ENCODE results near the gene TNFSF13. TPM values are rescaled to one million over a fixed set of nuclear protein-coding genes. Genes with fewer than 3 reads are reported as not detected.

Gene TNFSF13
- total RNA-seq, 1 donor from 2014 or later = 15.3 TPM

GRCh38 chr17:7561028-7561575 lies 2.6 kb downstream of the TNFSF13 start:
- Mint-ChIP-seq H3K27me3 (no peaks in the 10 kb centered on the region), H3K27ac (peak overlapping the region; percentile 96), H3K4me1 (peaks cover 60% of the 10 kb centered on the region), H3K4me3 (peak overlapping the region; percentile 92), H3K9me3 (no peaks in the 10 kb centered on the region), H3K36me3 (ENCODE audit: low read depth) (peaks cover 43% of the 10 kb centered on the region)
- no peak for TF ChIP-seq CTCF (IDR thresholded peaks at IDR 0.05)
- ChIA-PET CTCF (interaction anchor here (0.6 to 6.1 kb wide), 32 partner anchors 9 to 515 kb away, joined by 3 to 364 read pairs (median 7); partner anchors contain the start of genes ACAP1, FXR2, MPDU1 and PLSCR3), POLR2A (interaction anchor here (0.5 to 7.9 kb wide), 26 partner anchors 9 to 310 kb away, joined by 3 to 98 read pairs (median 8); partner anchors contain the start of genes ACAP1, CD68, CTDNEP1 and MPDU1)
- DNase-seq (peak; percentile 76), ATAC-seq (ENCODE audit: low read depth) (peak; percentile 68)
- intact Hi-C loops (cut with micrococcal nuclease) = loop anchor here (1.0 kb wide), 13 partner anchors 9 to 281 kb away; partner anchors contain the start of genes FXR2, KCTD11, MPDU1 and POLR2A

DNA sequence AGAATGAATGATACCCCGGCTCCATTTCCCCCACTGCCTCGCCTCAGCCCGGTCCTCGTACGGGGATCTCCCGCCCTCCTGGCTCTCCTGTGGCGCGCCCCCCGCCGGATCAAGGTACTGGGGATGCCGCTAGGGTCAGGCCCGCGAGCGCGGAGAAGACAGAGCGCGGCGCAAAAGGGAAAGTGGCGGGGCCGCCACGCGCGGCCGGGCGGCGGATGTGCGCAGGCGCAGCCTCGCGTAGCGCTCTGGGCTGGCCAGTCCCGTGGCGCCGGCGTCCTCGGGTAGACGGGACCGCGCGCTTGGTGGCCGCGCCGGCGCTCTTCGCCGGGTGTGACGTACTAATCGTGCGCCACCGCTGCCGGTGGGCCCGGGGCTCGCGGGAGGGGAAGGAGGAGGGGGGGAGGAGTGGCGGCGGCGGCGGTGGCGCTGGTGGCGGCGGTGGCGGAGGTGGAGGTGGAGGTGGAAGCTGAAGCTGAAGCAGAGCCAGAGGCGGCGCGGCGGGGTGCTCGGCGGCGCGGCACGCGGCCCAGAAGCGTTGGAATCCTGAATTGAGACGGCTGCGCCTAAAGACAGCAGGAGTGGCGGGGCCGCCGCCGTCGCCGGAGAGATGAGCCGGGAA lies 3.1 kb downstream of the TNFSF13 start, which contains the start of gene SENP3:
Gene SENP3 (plus strand): TSS at position 331 of the 619 bp plus-strand sequence. CDS start 1,158 bp downstream, outside the sequence.
- Mint-ChIP-seq H3K27me3 (no peaks in the 10 kb centered on the region), H3K4me3 (peak within 1 kb of the TSS; percentile 92), H3K4me1 (peaks cover 54% of the 10 kb centered on the region), H3K27ac (peak within 1 kb of the TSS; percentile 96), H3K36me3 (ENCODE audit: low read depth) (peaks cover 47% of the 10 kb centered on the region), H3K9me3 (no peaks in the 10 kb centered on the region)
- intact Hi-C loops (cut with micrococcal nuclease) = loop anchor here (1.0 kb wide), 13 partner anchors 9 to 281 kb away; partner anchors contain the start of genes FXR2, KCTD11, MPDU1 and POLR2A
- ChIA-PET POLR2A (interaction anchor here (0.8 to 7.9 kb wide), 22 partner anchors 10 to 310 kb away, joined by 3 to 98 read pairs (median 12); partner anchors contain the start of genes ACAP1, CD68, CTDNEP1 and MPDU1), CTCF (interaction anchor here (0.8 to 6.1 kb wide), 25 partner anchors 9 to 516 kb away, joined by 3 to 364 read pairs (median 8); partner anchors contain the start of genes ACAP1, FXR2, MPDU1 and SOX15)
- DNase-seq = peak; percentile 92
- TF ChIP-seq CTCF (IDR thresholded peaks at IDR 0.05) = no peak
- ATAC-seq (ENCODE audit: low read depth) = peak; percentile 69

GRCh38 chr17:7562208-7562605 lies 3.7 kb downstream of the TNFSF13 start:
- intact Hi-C loops (cut with micrococcal nuclease) = no loop called here
- ChIA-PET POLR2A (interaction anchor here (1.7 to 7.9 kb wide), 11 partner anchors 10 to 226 kb away, joined by 3 to 98 read pairs (median 26); partner anchors contain the start of genes ACAP1, CD68, MPDU1 and POLR2A), CTCF (interaction anchor here (1.5 to 6.1 kb wide), 7 partner anchors 9 to 206 kb away, joined by 4 to 364 read pairs (median 23); partner anchors contain the start of genes SOX15, TMEM102 and TMEM95)
- TF ChIP-seq CTCF (IDR thresholded peaks at IDR 0.05) = no peak
- H3K27ac Mint-ChIP-seq = peak overlapping the region; percentile 85
- ATAC-seq (ENCODE audit: low read depth) (no peak), DNase-seq (no peak)
- no peaks in the 10 kb centered on the region for H3K9me3 Mint-ChIP-seq
- peak overlapping the region; percentile 92 for H3K4me3 Mint-ChIP-seq
- H3K4me1 Mint-ChIP-seq = peaks cover 53% of the 10 kb centered on the region
- peaks cover 51% of the 10 kb centered on the region for H3K36me3 Mint-ChIP-seq (ENCODE audit: low read depth)
- H3K27me3 Mint-ChIP-seq = no peaks in the 10 kb centered on the region

DNA sequence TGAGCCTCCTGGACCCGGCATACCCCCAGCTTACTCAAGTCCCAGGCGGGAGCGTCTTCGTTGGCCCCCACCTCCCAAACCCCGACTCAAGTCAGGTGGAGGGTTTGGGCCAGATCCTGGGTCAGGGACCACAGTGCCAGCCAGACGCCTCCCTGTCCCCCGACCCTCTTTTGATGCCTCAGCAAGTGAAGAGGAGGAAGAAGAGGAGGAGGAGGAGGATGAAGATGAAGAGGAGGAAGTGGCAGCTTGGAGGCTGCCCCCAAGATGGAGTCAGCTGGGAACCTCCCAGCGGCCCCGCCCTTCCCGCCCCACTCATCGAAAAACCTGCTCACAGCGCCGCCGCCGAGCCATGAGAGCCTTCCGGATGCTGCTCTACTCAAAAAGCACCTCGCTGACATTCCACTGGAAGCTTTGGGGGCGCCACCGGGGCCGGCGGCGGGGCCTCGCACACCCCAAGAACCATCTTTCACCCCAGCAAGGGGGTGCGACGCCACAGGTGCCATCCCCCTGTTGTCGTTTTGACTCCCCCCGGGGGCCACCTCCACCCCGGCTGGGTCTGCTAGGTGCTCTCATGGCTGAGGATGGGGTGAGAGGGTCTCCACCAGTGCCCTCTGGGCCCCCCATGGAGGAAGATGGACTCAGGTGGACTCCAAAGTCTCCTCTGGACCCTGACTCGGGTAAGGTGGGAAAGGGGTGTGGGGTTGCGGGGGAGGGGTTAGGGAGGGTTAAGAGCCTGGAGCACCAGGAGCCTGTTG lies 4.7 kb downstream of the TNFSF13 start:
- no peak overlapping the region for H3K27ac Mint-ChIP-seq
- TF ChIP-seq CTCF (IDR thresholded peaks at IDR 0.05) = no peak
- H3K9me3 Mint-ChIP-seq = no peaks in the 10 kb centered on the region
- intact Hi-C loops (cut with micrococcal nuclease) = no loop called here
- peak overlapping the region; percentile 89 for H3K4me3 Mint-ChIP-seq
- ChIA-PET POLR2A (interaction anchor here (0.6 to 7.9 kb wide), 6 partner anchors 9 to 159 kb away, joined by 3 to 74 read pairs (median 8); partner anchors contain the start of genes TNFSF12 and TP53), CTCF (interaction anchor here (0.8 kb wide), 1 partner anchor 13 kb away, joined by 3 read pairs; no protein-coding TSS in a partner anchor)
- H3K4me1 Mint-ChIP-seq = peaks cover 47% of the 10 kb centered on the region
- ATAC-seq (ENCODE audit: low read depth) (no peak), DNase-seq (no peak)
- H3K36me3 Mint-ChIP-seq (ENCODE audit: low read depth) = peaks cover 55% of the 10 kb centered on the region
- H3K27me3 Mint-ChIP-seq = no peaks in the 10 kb centered on the region

Data from activated B cell treated with CpG ODN at 0.5 μM for 24 hours (primary cell).